ENCODE results near the gene CPNE1.

DNA sequence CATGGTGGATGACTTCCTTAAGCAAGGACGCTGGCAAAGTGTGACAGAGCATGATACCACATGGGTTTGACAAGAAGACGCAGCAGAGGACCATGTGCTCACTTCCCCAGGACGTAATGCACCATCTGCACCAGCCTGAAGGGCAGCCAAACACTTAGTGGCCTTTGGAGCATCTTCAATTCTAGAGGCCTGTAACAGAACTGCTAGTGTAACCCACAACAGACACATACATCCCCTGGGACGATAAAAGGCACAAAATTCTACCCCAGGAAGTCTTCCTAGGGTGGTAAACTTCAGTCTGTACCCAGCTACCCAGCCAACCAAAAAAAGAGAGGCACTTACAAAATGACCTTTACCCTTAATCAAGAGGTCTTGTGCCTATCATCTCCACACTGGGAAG, 9.2 kb upstream of the CPNE1 start:
- TF ChIP-seq TAF1 (IDR thresholded peaks at IDR 0.05; ENCODE audit: low read depth, low read length) (no peak), ZNF274 (IDR thresholded peaks at IDR 0.05; ENCODE audit: borderline replicate concordance, extremely low read depth, low read length) (no peak), EP300 (IDR thresholded peaks at IDR 0.05; ENCODE audit: borderline replicate concordance in 1 of 2, low read depth in 2 of 2, low read length in 2 of 2) (no peak), CTCF (IDR thresholded peaks at IDR 0.05; ENCODE audit: control extremely low read depth in 1 of 3, insufficient read depth in 1 of 3, low read depth in 1 of 3, low read length in 3 of 3) (no peak), POLR2A (IDR thresholded peaks at IDR 0.05; ENCODE audit: control extremely low read depth in 1 of 2, low read depth in 2 of 2, low read length in 2 of 2) (no peak), RNF2 (IDR thresholded peaks at IDR 0.05; ENCODE audit: borderline replicate concordance, low read depth, low read length, missing control alignments, poor library complexity, severe bottlenecking) (no peak), PHF8 (conservative IDR thresholded peaks at IDR 0.05; ENCODE audit: low read depth, low read length) (no peak), CREB1 (IDR thresholded peaks at IDR 0.05) (no peak), EZH2 (IDR thresholded peaks at IDR 0.05; ENCODE audit: low read depth, low read length, severe bottlenecking) (no peak)
